Keratinocyte (primary cell): ENCODE results near the gene PRODH. TPM values are rescaled to one million over a fixed set of nuclear protein-coding genes. Genes with fewer than 3 reads are reported as not detected.
"Not testable (repeated sequence)": the region's sequence is repeated elsewhere in the genome, so short reads cannot be mapped to it uniquely, and the experiment has no call there.

Experiments
- DNase-seq: peaks from one replicate; pipeline ENCODE4 v3.0.0-alpha.2; 2011; ENCODE audit warnings: low read depth, missing footprints, low spot score
- FAIRE-seq: peaks from 2 replicates; lab custom pipeline; 2011; peaks lifted over from hg19 to GRCh38; lab: Jason Lieb, UNC
- H2AFZ ChIP-seq: 2 replicates; pipeline ENCODE4 v1.6.0; 2012; ENCODE audit warnings: low read length, control low read depth, inconsistent platforms; ENCODE audit not compliant: control insufficient read depth
- H3K27ac ChIP-seq: 2 replicates; pipeline ENCODE4 v1.5.1; 2011; ENCODE audit warnings: low read length; ENCODE audit not compliant: control insufficient read depth, insufficient read depth
- H3K27me3 ChIP-seq: 3 replicates; pipeline ENCODE4 v1.6.0; 2011; ENCODE audit warnings: low read length; ENCODE audit not compliant: control insufficient read depth, insufficient read depth; ENCODE audit errors: extremely low read depth
- H3K36me3 ChIP-seq, 2 experiments: 2 replicates in 1 of 2; 3 replicates in 1 of 2; pipeline ENCODE4 v1.5.1; 2011; ENCODE audit warnings: low read length in 2 of 2, mild to moderate bottlenecking in 1 of 2; ENCODE audit not compliant: control insufficient read depth in 2 of 2, insufficient read depth in 2 of 2; ENCODE audit errors: extremely low read depth in 1 of 2
- H3K4me1 ChIP-seq: 3 replicates; pipeline ENCODE4 v1.5.1; 2011; ENCODE audit warnings: low read length; ENCODE audit not compliant: control insufficient read depth, insufficient read depth; ENCODE audit errors: extremely low read depth
- H3K4me2 ChIP-seq: 3 replicates; pipeline ENCODE4 v1.6.0; 2011; ENCODE audit warnings: low read depth, low read length; ENCODE audit not compliant: control insufficient read depth, insufficient read depth; ENCODE audit errors: extremely low read depth
- H3K4me3 ChIP-seq, 3 experiments: fragments of 200-600 bp in 1 of 3; sonication (generic) in 1 of 3; 2 replicates in 2 of 3; 3 replicates in 1 of 3; pipeline ENCODE4 v1.5.1; 2011 to 2016; ENCODE audit warnings: low read length in 3 of 3, mild to moderate bottlenecking in 3 of 3, control low read depth in 2 of 3, inconsistent platforms in 1 of 3, low read depth in 1 of 3, mixed read lengths in 1 of 3, mixed run types in 1 of 3, moderate library complexity in 1 of 3; ENCODE audit not compliant: control insufficient read depth in 2 of 3, insufficient read depth in 2 of 3; ENCODE audit errors: extremely low read depth in 1 of 3
- H3K79me2 ChIP-seq: 2 replicates; pipeline ENCODE4 v1.6.0; 2012; ENCODE audit warnings: low read length; ENCODE audit not compliant: control insufficient read depth, insufficient read depth
- H3K9ac ChIP-seq: 3 replicates; pipeline ENCODE4 v1.6.0; 2011; ENCODE audit warnings: low read length; ENCODE audit not compliant: control insufficient read depth, insufficient read depth; ENCODE audit errors: extremely low read depth
- H3K9me1 ChIP-seq: 3 replicates; pipeline ENCODE4 v1.6.0; 2011; ENCODE audit warnings: low read length; ENCODE audit not compliant: control insufficient read depth, insufficient read depth; ENCODE audit errors: extremely low read depth
- H3K9me3 ChIP-seq: 2 replicates; pipeline ENCODE4 v1.5.1; 2012; ENCODE audit warnings: low read depth, low read length; ENCODE audit not compliant: control insufficient read depth
- H4K20me1 ChIP-seq: 3 replicates; pipeline ENCODE4 v1.6.0; 2011; ENCODE audit warnings: low read length; ENCODE audit not compliant: control insufficient read depth, insufficient read depth; ENCODE audit errors: extremely low read depth
- dilution Hi-C: fragments of 300-500 bp; cut with MboI; formaldehyde crosslinking; loops from one replicate; pipeline ENCODE4 v1.7.0; 2020; ENCODE audit warnings: low sequenced_read_pairs; ENCODE audit not compliant: extremely low pct_ligation_motif_present
- polyA plus RNA-seq, 5 experiments: library from polyadenylated mRNA; depleted of rRNA in 3 of 5; stranded (reverse) in 3 of 5; stranded (forward) in 1 of 5; unstranded in 1 of 5; fragments of >200 nt; gene quantifications; 1 replicate in 1 of 5; 2 replicates in 3 of 5; 3 replicates in 1 of 5; pipeline versions ENCODE4 v1.2.1 to v1.2.3, GENCODE V29; 2011 to 2012; ENCODE audit warnings: missing spikeins in 2 of 5, low read depth in 1 of 5, low replicate concordance in 1 of 5

The PRODH gene
- polyA plus RNA-seq, 1 donor (not counting 4 experiments of a cell fraction or from before 2014, with no cell fraction given) = 12.3 TPM

DNA sequence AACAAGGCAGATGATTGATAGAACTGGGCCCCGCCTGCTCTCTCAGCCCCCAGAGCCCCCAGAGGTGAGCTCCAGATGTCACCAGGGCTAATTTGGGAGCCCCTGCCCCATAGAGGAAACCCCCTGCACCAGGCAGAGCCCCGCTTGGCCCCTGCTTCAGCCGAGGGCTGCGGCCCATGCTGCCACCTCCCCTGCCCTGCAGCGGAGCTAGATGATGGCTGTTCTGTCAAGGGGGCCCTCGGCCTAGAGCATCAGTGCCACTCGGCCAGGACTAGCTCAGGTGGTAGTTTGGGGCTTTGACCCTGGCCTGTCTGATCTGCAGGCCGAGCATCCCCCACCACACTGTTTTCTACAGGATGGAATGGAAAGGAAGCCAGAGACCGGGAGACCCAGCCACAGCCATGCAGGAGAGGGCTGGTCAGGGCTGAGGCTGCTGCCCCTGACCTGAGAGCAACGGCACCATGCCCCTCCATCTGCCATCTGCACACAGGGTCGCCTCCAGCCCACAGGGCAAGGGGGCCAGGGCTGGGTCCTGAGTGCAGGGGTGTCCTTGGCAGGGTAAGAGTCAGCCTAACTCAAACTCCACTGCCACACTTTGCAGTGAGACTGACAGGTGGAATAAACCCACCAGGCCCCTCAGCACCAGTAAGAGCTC lies 24.2 kb upstream of the PRODH start:
- H3K79me2 ChIP-seq, H3K27me3 ChIP-seq, FAIRE-seq, H2AFZ ChIP-seq, H4K20me1 ChIP-seq, H3K4me3 ChIP-seq, dilution Hi-C loops, H3K4me1 ChIP-seq, H3K9ac ChIP-seq, H3K9me3 ChIP-seq, H3K36me3 ChIP-seq, H3K4me2 ChIP-seq, DNase-seq, H3K27ac ChIP-seq, H3K9me1 ChIP-seq: not testable (repeated sequence)

DNA sequence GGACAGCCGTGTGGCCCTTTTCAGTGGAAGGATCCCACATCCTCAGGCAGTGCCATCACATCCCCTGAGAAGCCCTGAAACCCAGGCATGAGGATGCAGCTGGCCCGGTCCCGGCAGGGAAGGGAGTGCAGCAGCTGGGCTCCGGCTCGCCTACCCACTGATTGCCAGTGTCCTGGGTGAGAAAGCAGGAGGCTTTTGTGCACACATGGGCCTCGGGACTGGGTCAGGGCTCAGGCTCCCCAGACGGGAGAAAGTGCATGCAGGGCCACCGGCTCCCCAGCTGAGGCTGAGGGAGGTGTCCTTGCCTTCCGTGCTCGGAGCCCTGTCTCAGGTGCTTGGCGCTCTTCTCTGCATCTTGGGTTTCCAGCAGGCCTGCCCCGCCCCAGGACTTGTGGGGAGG lies 23.6 kb upstream of the PRODH start:
- H3K9me3 ChIP-seq, H3K4me1 ChIP-seq, H3K4me2 ChIP-seq, H3K9me1 ChIP-seq, FAIRE-seq, H2AFZ ChIP-seq, dilution Hi-C loops, H4K20me1 ChIP-seq, H3K27ac ChIP-seq, H3K9ac ChIP-seq, H3K36me3 ChIP-seq, H3K27me3 ChIP-seq, H3K79me2 ChIP-seq, DNase-seq, H3K4me3 ChIP-seq: not testable (repeated sequence)

GRCh38 chr22:18959266-18959665 lies 23.2 kb upstream of the PRODH start:
- H3K9ac ChIP-seq, H3K4me2 ChIP-seq, H3K4me3 ChIP-seq, H4K20me1 ChIP-seq, H2AFZ ChIP-seq, H3K36me3 ChIP-seq, H3K79me2 ChIP-seq, dilution Hi-C loops, H3K27ac ChIP-seq, H3K9me1 ChIP-seq, H3K9me3 ChIP-seq, H3K27me3 ChIP-seq, DNase-seq, FAIRE-seq, H3K4me1 ChIP-seq: not testable (repeated sequence)

DNA sequence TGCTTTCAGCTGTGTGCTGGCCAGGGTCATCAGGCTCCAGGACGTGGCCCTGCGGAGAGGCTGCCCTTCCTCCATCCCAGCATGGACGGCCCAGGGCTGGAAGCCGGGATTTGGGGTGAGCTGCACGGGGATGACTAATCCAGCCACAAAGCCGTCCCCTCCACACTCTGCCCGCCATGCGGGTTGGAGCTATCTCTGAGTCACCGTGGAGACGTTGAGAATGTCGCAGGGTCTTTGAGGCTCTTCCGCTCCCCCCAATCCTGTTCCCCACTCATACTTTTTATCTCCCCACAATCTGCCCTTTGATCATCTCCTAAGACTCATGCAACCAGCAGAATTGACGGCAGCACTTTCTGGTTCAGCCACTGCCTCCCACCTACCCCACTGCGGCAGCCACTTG lies 22.6 kb upstream of the PRODH start:
- DNase-seq, H4K20me1 ChIP-seq, H3K4me1 ChIP-seq, H3K4me3 ChIP-seq, H3K9me3 ChIP-seq, H3K9me1 ChIP-seq, H3K9ac ChIP-seq, FAIRE-seq, H3K36me3 ChIP-seq, H3K79me2 ChIP-seq, H3K4me2 ChIP-seq, H2AFZ ChIP-seq, H3K27ac ChIP-seq, dilution Hi-C loops, H3K27me3 ChIP-seq: not testable (repeated sequence)

- H3K4me1 ChIP-seq, H3K27me3 ChIP-seq, H3K9me1 ChIP-seq, H3K4me3 ChIP-seq, H2AFZ ChIP-seq, H3K9ac ChIP-seq, DNase-seq, H3K36me3 ChIP-seq, H3K27ac ChIP-seq, H3K4me2 ChIP-seq, dilution Hi-C loops, FAIRE-seq, H4K20me1 ChIP-seq, H3K9me3 ChIP-seq, H3K79me2 ChIP-seq: not testable (repeated sequence)
Observed at GRCh38 chr22:18958321-18958705, 22.2 kb upstream of the PRODH start.
